ENCODE data around the gene CAPZB. TPM values are rescaled to one million over a fixed set of nuclear protein-coding genes. Genes with fewer than 3 reads are reported as not detected.

The CAPZB gene
- polyA plus RNA-seq, 3 donors = 290 to 504 (median 407) TPM

DNA sequence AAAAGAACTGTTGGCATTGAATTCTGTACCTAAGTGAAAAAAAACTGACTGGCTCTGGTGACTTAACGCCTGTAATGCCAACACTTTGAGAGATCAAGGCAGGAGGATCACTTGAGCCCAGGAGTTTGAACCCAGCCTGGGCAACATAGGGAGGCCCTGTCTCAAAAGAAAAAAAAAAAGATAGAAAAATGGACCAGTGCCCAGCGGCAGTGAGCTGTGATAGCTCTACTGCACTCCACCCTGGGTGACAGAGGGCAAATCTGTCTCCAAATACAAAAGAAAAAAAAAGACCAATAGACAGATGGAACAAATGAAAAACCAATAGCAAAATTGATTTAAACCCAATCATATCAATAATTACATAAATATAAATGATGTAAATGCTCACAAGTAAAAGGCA is 196.1 kb downstream of the CAPZB start:
- Histone ChIP-seq H4K20me1 (ENCODE audit: insufficient read depth, low read length) (no peaks in the 10 kb centered on the region), H3K4me3 (replicated peaks in 1 of 3; ENCODE audit: low read depth in 2 of 3, low read length in 3 of 3) (peak overlapping the region in 1 of 3 experiments; percentile 73), H3K4me2 (replicated peaks; ENCODE audit: extremely low read depth, low read length, poor library complexity, severe bottlenecking) (peak overlapping the region; percentile 80), H3K27me3 (ENCODE audit: control insufficient read depth in 2 of 2, insufficient read depth in 2 of 2, low read length in 2 of 2) (peaks cover 6 to 17% of the 10 kb centered on the region in 2 donors), H3K4me1 (ENCODE audit: control insufficient read depth in 1 of 2, insufficient read depth in 2 of 2, low read length in 2 of 2) (peaks cover 6 to 11% of the 10 kb centered on the region in 2 donors), H3K9me3 (replicated peaks in 1 of 2; ENCODE audit: control insufficient read depth in 1 of 2, insufficient read depth in 1 of 2, low read length in 2 of 2) (peaks cover 10 to 16% of the 10 kb centered on the region in 2 donors), H3K9ac (ENCODE audit: insufficient read depth, low read length, poor library complexity, severe bottlenecking) (peak overlapping the region; percentile 29), H3K79me2 (ENCODE audit: insufficient read depth, low read length) (no peaks in the 10 kb centered on the region), H2AFZ (ENCODE audit: insufficient read depth, low read depth, low read length, poor library complexity, severe bottlenecking) (peak overlapping the region; percentile 75), H3K36me3 (replicated peaks in 1 of 2; ENCODE audit: control insufficient read depth in 1 of 2, insufficient read depth in 2 of 2, low read length in 2 of 2) (no peaks in the 10 kb centered on the region), H3K27ac (ENCODE audit: low read depth in 1 of 2, low read length in 2 of 2) (no peak overlapping the region)
- H3K4me3 Mint-ChIP-seq = peak overlapping the region; percentile 76 to 86
- H3K27ac Mint-ChIP-seq = peak overlapping the region in 1 of 7 donors; percentile 40
- intact Hi-C loops (cut with micrococcal nuclease) = no loop called here
- TF ChIP-seq CTCF (IDR thresholded peaks at IDR 0.05) = no peak
- peaks cover 14 to 22% (median 20%) of the 10 kb centered on the region in 3 donors for H3K27me3 Mint-ChIP-seq (ENCODE audit: low read depth in 3 of 3)
- H3K36me3 Mint-ChIP-seq = peaks cover 0 to 8% of the 10 kb centered on the region in 2 donors
- 61% methylated on average over 1 of the region's 2 CpGs for WGBS (ENCODE audit: insufficient coverage)
- peaks cover 8 to 32% (median 24%) of the 10 kb centered on the region in 7 donors for H3K9me3 Mint-ChIP-seq
- peaks cover 11% of the 10 kb centered on the region for H3K4me1 Mint-ChIP-seq
- no peak for DNase-seq

Small RNAs within 50 kb of the gene (small RNA-seq; reads per million reads assigned to genes)
- gene RN7SL277P (ENCODE audit: insufficient read length, low read depth) = not detected
- gene RNU4-28P (ENCODE audit: insufficient read length, low read depth) = not detected
- gene RNU6-1099P (ENCODE audit: insufficient read length, low read depth) = not detected

Other genes with a start within 250 kb of the CAPZB start
- gene EMC1, start 234.0 kb downstream of the CAPZB start, polyA plus RNA-seq = 10 to 100 TPM; 14.7 to 27.1 (median 18.5) TPM
- 1 to 10 TPM; 4.9 to 8.7 (median 8.4) TPM for gene MRTO4, start 233.7 kb downstream of the CAPZB start, polyA plus RNA-seq
- under 1 TPM in 2 of 3 donors, not detected in 1; 0.15 to 0.56 TPM for gene AKR7A3, start 196.8 kb downstream of the CAPZB start, polyA plus RNA-seq
- gene AKR7A2, start 173.4 kb downstream of the CAPZB start, polyA plus RNA-seq = 100 to 1,000 TPM in 1 of 3 donors, 10 to 100 TPM in 2; 19.5 to 117 (median 89.3) TPM
- gene SLC66A1, start 173.2 kb downstream of the CAPZB start, polyA plus RNA-seq = 10 to 100 TPM in 1 of 3 donors, 1 to 10 TPM in 2; 9.1 to 21.1 (median 9.7) TPM
- under 1 TPM in 1 of 3 donors, not detected in 2; 0.07 TPM for gene NBL1, start 158.8 kb upstream of the CAPZB start, polyA plus RNA-seq
- gene HTR6, start 179.3 kb upstream of the CAPZB start, polyA plus RNA-seq = not detected

All from CD14-positive monocyte (primary cell).